ENCODE measurements around the gene CORO7.

- TF ChIP-seq CTCF (IDR thresholded peaks at IDR 0.05) (no peak), EP300 (IDR thresholded peaks at IDR 0.05) (no peak), POLR2A (IDR thresholded peaks at IDR 0.05) (no peak)
Measured at GRCh38 chr16:4362476-4363135, 53.8 kb downstream of the CORO7 start.

Measured in ovary (tissue), 3 donors.